Measurements from ENCODE around the gene CYP4V2. TPM values are rescaled to one million over a fixed set of nuclear protein-coding genes. Genes with fewer than 3 reads are reported as not detected.
"Not testable (repeated sequence)": the region's sequence is repeated elsewhere in the genome, so short reads cannot be mapped to it uniquely, and the experiment has no call there.

The CYP4V2 gene
- polyA plus RNA-seq, 1 of the 3 experiments (the other 2 are of a cell fraction): 7.8 TPM

DNA sequence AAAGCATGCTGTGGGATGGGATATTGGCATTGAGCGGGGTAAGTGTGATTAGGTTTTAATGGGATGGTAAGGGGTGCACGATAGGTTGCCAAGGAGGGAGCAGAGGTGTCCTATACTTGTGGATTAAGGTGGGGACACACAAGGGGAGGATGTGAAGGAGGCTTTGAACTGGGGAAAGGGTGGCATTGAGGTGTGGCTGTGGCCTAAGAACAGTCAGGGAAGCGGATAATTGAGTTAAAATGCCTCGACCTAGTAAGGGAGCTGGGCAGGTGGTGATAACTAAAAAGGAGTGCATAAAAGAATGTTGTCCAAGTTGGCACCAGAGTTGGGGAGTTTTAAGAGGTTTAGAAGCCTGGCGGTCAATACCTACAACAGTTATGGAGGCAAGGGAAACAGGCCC is 53.5 kb downstream of the CYP4V2 start (continued):
- TF ChIP-seq RXRA (IDR thresholded peaks at IDR 0.05; ENCODE audit: borderline replicate concordance, low read depth): no peak
- no peak for TF ChIP-seq MEF2A (IDR thresholded peaks at IDR 0.05; ENCODE audit: borderline replicate concordance, low read depth)
- no peak for TF ChIP-seq NRF1 (IDR thresholded peaks at IDR 0.05; ENCODE audit: low read depth, low read length)

DNA sequence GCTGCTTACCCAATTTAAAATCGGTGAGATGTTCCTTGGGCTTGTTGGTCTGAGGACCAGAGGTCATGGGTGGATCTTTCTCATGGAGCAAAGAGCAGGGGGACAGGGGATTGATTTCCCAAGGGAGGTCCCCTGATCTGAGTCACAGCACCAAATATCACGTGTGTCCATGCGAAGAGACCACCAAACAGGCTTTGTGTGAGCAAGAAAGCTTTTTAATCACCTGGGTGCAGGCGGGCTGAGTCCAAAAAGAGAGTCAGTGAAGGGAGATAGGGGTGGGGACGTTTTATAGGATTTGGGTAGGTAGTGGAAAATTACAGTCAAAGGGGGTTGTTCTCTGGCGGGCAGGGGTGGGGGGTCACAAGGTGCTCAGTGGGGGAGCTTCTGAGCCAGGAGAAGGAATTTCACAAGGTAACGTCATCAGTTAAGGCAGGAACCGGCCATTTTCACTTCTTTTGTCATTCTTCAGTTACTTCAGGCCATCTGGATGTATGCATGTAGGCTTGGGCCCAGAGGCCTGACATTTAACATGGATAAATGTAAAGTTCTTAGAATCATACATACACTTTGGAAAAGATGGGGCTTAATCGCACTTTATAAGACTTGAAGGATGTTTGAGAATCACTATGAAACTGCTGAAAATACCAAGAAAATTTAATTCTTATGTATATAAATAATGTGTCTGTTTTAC is 55.8 kb downstream of the CYP4V2 start:
- H2AFZ ChIP-seq (ENCODE audit: low read depth); H3K9me2 ChIP-seq; H3K4me3 ChIP-seq (ENCODE audit: low read depth in 2 of 2, low read length in 1 of 2); H3K4me1 ChIP-seq (ENCODE audit: control insufficient read depth in 1 of 2, insufficient read depth in 2 of 2, low read depth in 1 of 2, low read length in 1 of 2); POLR2A ChIA-PET; H4K20me1 ChIP-seq (ENCODE audit: insufficient read depth); H3K4me2 ChIP-seq; H3K9me3 ChIP-seq; H3K36me3 ChIP-seq (replicated peaks in 1 of 2; ENCODE audit: control insufficient read depth in 1 of 2, insufficient read depth in 2 of 2, low read length in 1 of 2); H3K27me3 ChIP-seq (ENCODE audit: insufficient read depth); DNase-seq; CTCF ChIA-PET; H3K79me2 ChIP-seq (ENCODE audit: insufficient read depth); H3F3A ChIP-seq (replicated peaks; ENCODE audit: insufficient read depth); H3K27ac ChIP-seq (ENCODE audit: low read depth in 2 of 2, low read length in 1 of 2); H3K9ac ChIP-seq: not testable (repeated sequence)
- 50% methylated on average over 9 of the region's 9 CpGs for WGBS (ENCODE audit: low lambda C conversion rate)

DNA sequence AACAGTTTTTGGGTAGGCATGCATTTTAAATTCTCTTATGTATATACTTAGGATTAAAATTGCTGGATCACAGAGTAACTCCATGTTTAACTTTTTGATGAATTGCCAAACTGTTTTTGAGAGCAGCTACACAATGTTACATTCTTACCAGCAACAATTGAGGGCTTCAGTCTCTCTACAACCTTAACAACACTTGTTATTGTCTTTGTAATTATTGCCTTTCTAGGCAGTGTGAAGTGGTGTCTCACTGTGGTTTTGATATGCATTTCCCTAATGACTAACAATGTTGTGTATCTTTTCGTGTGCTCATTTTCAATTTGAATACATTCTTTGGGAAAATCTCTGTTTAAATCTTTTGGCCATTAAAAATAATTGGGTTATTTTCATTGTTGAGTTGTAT is 57.3 kb downstream of the CYP4V2 start:
- H3K4me3 ChIP-seq (ENCODE audit: low read depth in 2 of 2, low read length in 1 of 2): no peak overlapping the region
- WGBS (ENCODE audit: low lambda C conversion rate): 7% methylated on average over 1 of the region's 1 CpG
- H3K4me1 ChIP-seq (ENCODE audit: control insufficient read depth in 1 of 2, insufficient read depth in 2 of 2, low read depth in 1 of 2, low read length in 1 of 2): no peaks in the 10 kb centered on the region
- no peak overlapping the region for H2AFZ ChIP-seq (ENCODE audit: low read depth)
- no peaks in the 10 kb centered on the region for H3K36me3 ChIP-seq (replicated peaks in 1 of 2; ENCODE audit: control insufficient read depth in 1 of 2, insufficient read depth in 2 of 2, low read length in 1 of 2)
- no peak overlapping the region for H3K9ac ChIP-seq
- no peaks in the 10 kb centered on the region for H3K27me3 ChIP-seq (ENCODE audit: insufficient read depth)
- ChIA-PET POLR2A (no interaction called here), CTCF (no interaction called here)
- TF ChIP-seq MXI1 (IDR thresholded peaks at IDR 0.05; ENCODE audit: low read depth, low read length): no peak
- H3K79me2 ChIP-seq (ENCODE audit: insufficient read depth): no peaks in the 10 kb centered on the region
- no peak overlapping the region for H3K27ac ChIP-seq (ENCODE audit: low read depth in 2 of 2, low read length in 1 of 2)
- DNase-seq: no peak
- H3F3A ChIP-seq (replicated peaks; ENCODE audit: insufficient read depth): no peaks in the 10 kb centered on the region
- no peak overlapping the region for H3K4me2 ChIP-seq
- H4K20me1 ChIP-seq (ENCODE audit: insufficient read depth): no peaks in the 10 kb centered on the region
- H3K9me3 ChIP-seq: no peaks in the 10 kb centered on the region
- H3K9me2 ChIP-seq: no peaks in the 10 kb centered on the region

DNA sequence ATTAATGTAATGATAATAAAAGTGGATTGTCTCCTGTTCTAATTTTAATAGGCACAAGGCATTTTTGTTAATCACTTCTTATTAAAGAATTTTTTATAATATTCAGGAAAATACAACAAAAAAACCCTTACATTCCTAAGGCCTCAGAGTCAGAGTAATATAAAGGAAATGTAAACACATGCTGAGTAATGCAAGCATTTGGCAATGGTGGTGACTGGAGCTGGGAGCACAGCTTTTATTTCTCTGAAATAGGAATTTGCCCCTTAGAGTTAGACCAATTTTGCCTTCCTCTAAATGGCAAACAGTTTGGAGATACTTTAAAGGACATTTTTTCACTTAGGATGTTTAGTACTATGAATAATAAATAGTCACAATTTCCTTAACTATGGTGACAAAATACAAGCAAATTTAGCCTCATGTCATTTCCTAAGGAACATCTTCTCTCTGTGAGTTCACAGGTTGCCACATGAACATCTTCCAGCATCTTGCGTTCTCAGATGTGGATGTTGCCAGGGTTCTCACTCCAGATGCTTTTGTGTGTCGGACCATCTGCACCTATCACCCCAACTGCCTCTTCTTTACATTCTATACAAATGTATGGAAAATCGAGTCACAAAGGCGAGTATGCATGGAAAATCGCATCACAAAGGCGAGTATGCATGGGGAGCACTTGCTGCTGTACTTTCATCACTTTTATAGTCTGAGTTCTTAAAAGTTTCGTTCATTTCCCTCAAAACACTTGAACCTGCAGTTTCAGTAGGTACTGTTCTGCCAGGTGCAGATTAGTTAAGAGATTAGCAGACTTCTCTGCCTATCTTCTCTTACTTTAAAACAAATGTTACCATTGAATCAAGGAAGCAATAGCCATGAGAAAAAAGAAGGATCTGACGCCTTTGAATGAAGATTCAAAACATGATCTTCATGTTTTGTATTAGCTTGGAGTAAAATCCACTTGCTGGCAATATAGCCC is 58.7 kb downstream of the CYP4V2 start:
- Histone ChIP-seq H3K27me3 (ENCODE audit: insufficient read depth) (no peaks in the 10 kb centered on the region), H3F3A (replicated peaks; ENCODE audit: insufficient read depth) (no peaks in the 10 kb centered on the region), H3K4me1 (ENCODE audit: control insufficient read depth in 1 of 2, insufficient read depth in 2 of 2, low read depth in 1 of 2, low read length in 1 of 2) (no peaks in the 10 kb centered on the region), H2AFZ (ENCODE audit: low read depth) (no peak overlapping the region), H4K20me1 (ENCODE audit: insufficient read depth) (no peaks in the 10 kb centered on the region), H3K4me2 (no peak overlapping the region), H3K9me2 (no peaks in the 10 kb centered on the region), H3K9ac (no peak overlapping the region), H3K9me3 (no peaks in the 10 kb centered on the region), H3K4me3 (ENCODE audit: low read depth in 2 of 2, low read length in 1 of 2) (no peak overlapping the region), H3K79me2 (ENCODE audit: insufficient read depth) (no peaks in the 10 kb centered on the region), H3K36me3 (replicated peaks in 1 of 2; ENCODE audit: control insufficient read depth in 1 of 2, insufficient read depth in 2 of 2, low read length in 1 of 2) (no peaks in the 10 kb centered on the region), H3K27ac (ENCODE audit: low read depth in 2 of 2, low read length in 1 of 2) (no peak overlapping the region)
- ChIA-PET POLR2A (no interaction called here), CTCF (no interaction called here)
- whole genome bisulfite sequencing (ENCODE audit: low lambda C conversion rate): 28% methylated on average over 8 of the region's 8 CpGs
- no peak for DNase-seq
- no peak for TF ChIP-seq FOXJ3 (CRISPR knock-in tag; IDR thresholded peaks at IDR 0.05)
- TF ChIP-seq POLR2AphosphoS5 (IDR thresholded peaks at IDR 0.05; ENCODE audit: low read depth, low read length): no peak
- no peak for TF ChIP-seq SMC3 (IDR thresholded peaks at IDR 0.05; ENCODE audit: low read depth, low read length)
- TF ChIP-seq, protein P1, sequence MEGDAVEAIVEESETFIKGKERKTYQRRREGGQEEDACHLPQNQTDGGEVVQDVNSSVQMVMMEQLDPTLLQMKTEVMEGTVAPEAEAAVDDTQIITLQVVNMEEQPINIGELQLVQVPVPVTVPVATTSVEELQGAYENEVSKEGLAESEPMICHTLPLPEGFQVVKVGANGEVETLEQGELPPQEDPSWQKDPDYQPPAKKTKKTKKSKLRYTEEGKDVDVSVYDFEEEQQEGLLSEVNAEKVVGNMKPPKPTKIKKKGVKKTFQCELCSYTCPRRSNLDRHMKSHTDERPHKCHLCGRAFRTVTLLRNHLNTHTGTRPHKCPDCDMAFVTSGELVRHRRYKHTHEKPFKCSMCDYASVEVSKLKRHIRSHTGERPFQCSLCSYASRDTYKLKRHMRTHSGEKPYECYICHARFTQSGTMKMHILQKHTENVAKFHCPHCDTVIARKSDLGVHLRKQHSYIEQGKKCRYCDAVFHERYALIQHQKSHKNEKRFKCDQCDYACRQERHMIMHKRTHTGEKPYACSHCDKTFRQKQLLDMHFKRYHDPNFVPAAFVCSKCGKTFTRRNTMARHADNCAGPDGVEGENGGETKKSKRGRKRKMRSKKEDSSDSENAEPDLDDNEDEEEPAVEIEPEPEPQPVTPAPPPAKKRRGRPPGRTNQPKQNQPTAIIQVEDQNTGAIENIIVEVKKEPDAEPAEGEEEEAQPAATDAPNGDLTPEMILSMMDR (IDR thresholded peaks at IDR 0.05): no peak
- no peak for TF ChIP-seq RXRA (IDR thresholded peaks at IDR 0.05; ENCODE audit: borderline replicate concordance, low read depth)
- TF ChIP-seq NFIC (IDR thresholded peaks at IDR 0.05; ENCODE audit: borderline replicate concordance): no peak
- TF ChIP-seq, protein P2, sequence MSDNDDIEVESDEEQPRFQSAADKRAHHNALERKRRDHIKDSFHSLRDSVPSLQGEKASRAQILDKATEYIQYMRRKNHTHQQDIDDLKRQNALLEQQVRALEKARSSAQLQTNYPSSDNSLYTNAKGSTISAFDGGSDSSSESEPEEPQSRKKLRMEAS (IDR thresholded peaks at IDR 0.05; ENCODE audit: low read depth): no peak
- no peak for TF ChIP-seq GABPA (IDR thresholded peaks at IDR 0.05; ENCODE audit: low read depth)
- TF ChIP-seq FOXM1 (IDR thresholded peaks at IDR 0.05; ENCODE audit: low read depth): no peak
- TF ChIP-seq EP300 (IDR thresholded peaks at IDR 0.05; ENCODE audit: borderline replicate concordance in 1 of 2, low read depth in 1 of 2, low read length in 1 of 2): no peak
- TF ChIP-seq TAF1 (IDR thresholded peaks at IDR 0.05; ENCODE audit: borderline replicate concordance, low read depth, low read length): no peak
- TF ChIP-seq RAD21 (IDR thresholded peaks at IDR 0.05; ENCODE audit: low read length): no peak
- TF ChIP-seq, protein P3, sequence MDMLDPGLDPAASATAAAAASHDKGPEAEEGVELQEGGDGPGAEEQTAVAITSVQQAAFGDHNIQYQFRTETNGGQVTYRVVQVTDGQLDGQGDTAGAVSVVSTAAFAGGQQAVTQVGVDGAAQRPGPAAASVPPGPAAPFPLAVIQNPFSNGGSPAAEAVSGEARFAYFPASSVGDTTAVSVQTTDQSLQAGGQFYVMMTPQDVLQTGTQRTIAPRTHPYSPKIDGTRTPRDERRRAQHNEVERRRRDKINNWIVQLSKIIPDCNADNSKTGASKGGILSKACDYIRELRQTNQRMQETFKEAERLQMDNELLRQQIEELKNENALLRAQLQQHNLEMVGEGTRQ (IDR thresholded peaks at IDR 0.05; ENCODE audit: borderline replicate concordance, low read depth, low read length): no peak
- no peak for TF ChIP-seq TCF12 (IDR thresholded peaks at IDR 0.05)

Measured in SK-N-SH (cell line).